VCaP (cell line): ENCODE measurements around the gene OST4.

Experiments used
- H3K27ac ChIP-seq: fragments of 450-650 bp; 2 replicates; pipeline ENCODE4 v1.5.1; 2017
- TF ChIP-seq, protein P1 (sequence below): fragments of 450-650 bp; conservative IDR thresholded peaks from 2 replicates; pipeline ENCODE4 v1.5.1; 2017; ENCODE audit warnings: mild to moderate bottlenecking, moderate library complexity

The OST4 gene

DNA sequence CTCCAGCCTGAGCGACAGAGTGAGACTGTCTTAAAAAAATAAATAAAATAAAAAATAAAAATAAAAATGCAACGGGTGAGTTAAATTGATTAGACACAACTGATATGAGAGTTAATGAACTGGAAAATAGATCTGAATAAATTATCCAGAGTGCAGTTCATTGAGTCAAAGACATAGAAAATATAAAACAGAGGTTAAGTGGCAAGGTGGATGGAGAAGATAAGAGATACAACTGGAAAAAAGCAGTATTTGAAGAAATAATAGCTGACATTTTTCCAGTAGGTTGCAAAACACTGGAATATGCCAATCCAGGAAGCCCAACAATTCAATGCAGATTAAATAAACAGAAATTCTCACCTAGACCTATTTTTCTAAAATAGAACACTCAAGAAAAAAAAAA is 36.8 kb upstream of the OST4 start:
- H3K27ac ChIP-seq, result no peak overlapping the region
- TF ChIP-seq, protein P1, sequence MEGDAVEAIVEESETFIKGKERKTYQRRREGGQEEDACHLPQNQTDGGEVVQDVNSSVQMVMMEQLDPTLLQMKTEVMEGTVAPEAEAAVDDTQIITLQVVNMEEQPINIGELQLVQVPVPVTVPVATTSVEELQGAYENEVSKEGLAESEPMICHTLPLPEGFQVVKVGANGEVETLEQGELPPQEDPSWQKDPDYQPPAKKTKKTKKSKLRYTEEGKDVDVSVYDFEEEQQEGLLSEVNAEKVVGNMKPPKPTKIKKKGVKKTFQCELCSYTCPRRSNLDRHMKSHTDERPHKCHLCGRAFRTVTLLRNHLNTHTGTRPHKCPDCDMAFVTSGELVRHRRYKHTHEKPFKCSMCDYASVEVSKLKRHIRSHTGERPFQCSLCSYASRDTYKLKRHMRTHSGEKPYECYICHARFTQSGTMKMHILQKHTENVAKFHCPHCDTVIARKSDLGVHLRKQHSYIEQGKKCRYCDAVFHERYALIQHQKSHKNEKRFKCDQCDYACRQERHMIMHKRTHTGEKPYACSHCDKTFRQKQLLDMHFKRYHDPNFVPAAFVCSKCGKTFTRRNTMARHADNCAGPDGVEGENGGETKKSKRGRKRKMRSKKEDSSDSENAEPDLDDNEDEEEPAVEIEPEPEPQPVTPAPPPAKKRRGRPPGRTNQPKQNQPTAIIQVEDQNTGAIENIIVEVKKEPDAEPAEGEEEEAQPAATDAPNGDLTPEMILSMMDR, result no peak

DNA sequence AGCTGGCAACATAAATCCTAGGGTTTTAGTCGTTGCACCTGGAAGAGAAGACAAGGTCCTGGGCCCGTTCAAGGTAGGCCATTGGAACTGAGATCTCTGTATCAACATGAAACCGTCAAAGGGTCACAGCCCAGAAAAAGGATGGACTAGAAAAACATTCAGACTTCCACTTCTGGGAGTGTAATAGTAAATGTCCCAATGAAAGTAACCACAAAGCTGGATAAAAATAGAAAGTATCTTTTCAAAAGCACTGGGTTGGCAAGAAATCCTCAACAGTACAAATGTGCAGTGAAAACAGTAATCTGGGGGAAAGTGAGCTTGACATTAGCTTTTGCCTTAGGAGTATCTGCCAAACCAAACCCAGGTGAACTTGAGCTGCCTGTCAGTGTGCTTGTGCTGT is 34.5 kb upstream of the OST4 start:
- TF ChIP-seq, protein P1, result no peak
- H3K27ac ChIP-seq, result no peak overlapping the region

DNA sequence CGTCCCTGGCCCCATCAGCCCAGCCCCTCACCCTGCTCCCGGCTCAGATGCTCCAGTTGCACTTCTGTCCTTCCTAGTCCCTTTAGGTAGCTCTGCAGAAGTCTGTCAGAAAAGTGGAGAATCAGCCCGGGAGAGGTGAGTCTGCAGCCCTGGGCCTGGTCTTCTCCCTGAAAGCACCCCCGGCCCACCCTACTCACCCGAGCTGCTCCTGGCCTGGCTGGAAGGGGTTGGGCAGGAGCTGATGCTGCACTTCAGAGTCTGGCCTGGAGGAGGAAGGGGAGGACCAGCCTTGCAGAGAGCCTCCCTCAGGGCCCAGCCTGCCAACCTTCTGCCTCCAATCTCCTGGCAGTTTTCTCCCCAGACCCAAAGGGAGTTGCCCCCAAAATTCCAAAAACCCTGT is 30.9 kb upstream of the OST4 start:
- TF ChIP-seq, protein P1, result no peak
- H3K27ac ChIP-seq, result no peak overlapping the region

DNA sequence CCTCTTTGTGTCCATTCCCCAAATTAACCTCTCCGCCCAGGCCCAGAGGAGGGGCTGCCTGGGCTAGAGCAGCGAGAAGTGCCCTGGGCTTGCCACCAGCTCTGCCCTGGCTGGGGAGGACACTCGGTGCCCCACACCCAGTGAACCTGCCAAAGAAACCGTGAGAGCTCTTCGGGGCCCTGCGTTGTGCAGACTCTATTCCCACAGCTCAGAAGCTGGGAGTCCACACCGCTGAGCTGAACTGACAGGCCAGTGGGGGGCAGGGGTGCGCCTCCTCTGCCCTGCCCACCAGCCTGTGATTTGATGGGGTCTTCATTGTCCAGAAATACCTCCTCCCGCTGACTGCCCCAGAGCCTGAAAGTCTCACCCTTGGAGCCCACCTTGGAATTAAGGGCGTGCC is 28.6 kb upstream of the OST4 start:
- TF ChIP-seq, protein P1, result no peak
- no peak overlapping the region for H3K27ac ChIP-seq

DNA sequence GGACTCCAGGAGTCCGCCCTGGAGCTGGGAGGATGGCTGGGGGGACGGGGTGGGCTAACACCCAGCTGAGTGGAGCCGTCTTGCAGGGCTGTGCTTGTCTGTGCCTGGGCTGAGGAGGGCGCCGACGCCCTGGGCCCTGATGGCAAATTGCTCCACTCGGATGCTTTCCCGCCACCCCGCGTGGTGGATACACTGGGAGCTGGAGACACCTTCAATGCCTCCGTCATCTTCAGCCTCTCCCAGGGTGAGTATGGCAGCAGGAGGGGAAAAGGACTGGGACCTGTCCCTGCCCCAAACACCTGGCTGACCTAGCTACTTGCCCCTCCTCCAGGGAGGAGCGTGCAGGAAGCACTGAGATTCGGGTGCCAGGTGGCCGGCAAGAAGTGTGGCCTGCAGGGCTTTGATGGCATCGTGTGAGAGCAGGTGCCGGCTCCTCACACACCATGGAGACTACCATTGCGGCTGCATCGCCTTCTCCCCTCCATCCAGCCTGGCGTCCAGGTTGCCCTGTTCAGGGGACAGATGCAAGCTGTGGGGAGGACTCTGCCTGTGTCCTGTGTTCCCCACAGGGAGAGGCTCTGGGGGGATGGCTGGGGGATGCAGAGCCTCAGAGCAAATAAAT is 28.0 kb upstream of the OST4 start:
- TF ChIP-seq, protein P1, result no peak
- no peak overlapping the region for H3K27ac ChIP-seq

DNA sequence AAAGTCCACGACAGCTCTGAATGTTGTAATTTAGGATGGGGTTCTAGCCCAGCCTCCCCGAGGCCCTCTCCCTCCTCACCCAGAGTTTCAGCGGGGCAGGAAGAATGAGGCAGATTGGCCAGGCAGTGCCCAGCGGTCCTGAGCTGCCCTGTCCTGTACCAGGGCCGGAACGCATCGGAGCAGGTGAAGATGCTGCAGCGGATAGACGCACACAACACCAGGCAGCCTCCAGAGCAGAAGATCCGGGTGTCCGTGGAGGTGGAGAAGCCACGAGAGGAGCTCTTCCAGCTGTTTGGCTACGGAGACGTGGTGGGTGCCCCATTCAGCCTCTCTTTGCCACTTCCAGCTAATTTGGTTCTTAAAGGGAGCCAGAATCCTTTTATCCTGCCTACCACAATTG is 25.9 kb upstream of the OST4 start:
- TF ChIP-seq, protein P1, result no peak
- H3K27ac ChIP-seq, result no peak overlapping the region

DNA sequence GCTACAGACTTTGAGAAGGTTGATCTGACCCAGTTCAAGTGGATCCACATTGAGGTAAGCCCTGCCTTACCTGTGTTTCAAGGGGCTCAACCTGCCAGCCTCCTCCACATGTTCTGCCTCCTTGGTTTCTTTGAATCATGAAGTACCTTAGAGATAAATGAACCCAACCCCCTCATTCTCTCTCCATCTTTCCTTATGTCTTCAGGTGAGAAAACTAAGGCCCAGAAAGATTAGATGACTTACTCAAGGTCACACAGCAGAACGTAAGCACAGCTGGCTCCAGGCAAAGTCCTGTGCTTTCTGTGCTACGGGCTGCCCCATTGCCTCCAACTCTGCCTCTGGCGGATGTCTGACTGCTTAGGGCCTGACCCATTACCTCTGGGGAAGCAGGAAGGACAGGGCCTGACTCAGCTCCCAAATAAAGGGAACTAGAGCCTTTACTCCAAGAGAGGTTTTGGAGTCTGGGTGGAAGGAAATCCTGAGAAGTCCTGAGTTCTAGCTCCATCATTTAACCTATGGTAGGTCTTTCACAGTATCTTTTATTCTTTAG is 25.4 kb upstream of the OST4 start:
- TF ChIP-seq, protein P1, result no peak
- H3K27ac ChIP-seq, result peak overlapping the region; percentile 67; the same call in 1 of the 2 replicates
